ENCODE measurements around the gene NKX1-2. TPM values are rescaled to one million over a fixed set of nuclear protein-coding genes. Genes with fewer than 3 reads are reported as not detected.
"Not testable (repeated sequence)": the region's sequence is repeated elsewhere in the genome, so short reads cannot be mapped to it uniquely, and the experiment has no call there.

NKX1-2 gene
- total RNA-seq, 2 experiments from 2014 or later = not detected

- CTCF ChIA-PET (ENCODE audit: unreplicated experiment) = no interaction called here
Observed at GRCh38 chr10:124448696-124449169, 1.1 kb downstream of the NKX1-2 start.

GRCh38 chr10:124447751-124448466, 1.9 kb downstream of the NKX1-2 start:
- Histone ChIP-seq H3K36me3 (ENCODE audit: insufficient read depth, low read length) (no peaks in the 10 kb centered on the region), H3K9me3 (ENCODE audit: low read length) (no peaks in the 10 kb centered on the region), H3K4me3 (ENCODE audit: low read depth, low read length, poor library complexity, severe bottlenecking) (no peak overlapping the region), H3K27ac (ENCODE audit: low read depth, low read length, poor library complexity, severe bottlenecking) (no peak overlapping the region), H3K4me2 (ENCODE audit: low read length) (no peak overlapping the region), H3K9me2 (ENCODE audit: insufficient read depth, low read length) (no peaks in the 10 kb centered on the region), H3K4me1 (ENCODE audit: insufficient read depth, low read length, poor library complexity, severe bottlenecking) (no peaks in the 10 kb centered on the region), H4K20me1 (ENCODE audit: insufficient read depth, low read length) (no peaks in the 10 kb centered on the region), H3K79me2 (ENCODE audit: insufficient read depth, low read depth, low read length) (no peaks in the 10 kb centered on the region), H2AFZ (ENCODE audit: low read length) (no peak overlapping the region)
- no peak for DNase-seq (ENCODE audit: low spot score)
- ChIA-PET CTCF (ENCODE audit: unreplicated experiment) (no interaction called here), POLR2A (no interaction called here)
- no peak for TF ChIP-seq EZH2phosphoT487 (IDR thresholded peaks at IDR 0.05; ENCODE audit: borderline replicate concordance, low read depth, low read length)
- TF ChIP-seq CTCF (conservative IDR thresholded peaks at IDR 0.05; ENCODE audit: low read length) = no peak
- intact Hi-C loops (cut with micrococcal nuclease; ENCODE audit: unreplicated experiment) = no loop called here
- no TSS peak for BruUV-seq (replicated peaks)

More at GRCh38 chr10:124448696-124449169, 1.1 kb downstream of the NKX1-2 start:
- Histone ChIP-seq H3K4me3 (ENCODE audit: low read depth, low read length, poor library complexity, severe bottlenecking) (no peak overlapping the region), H3K4me2 (ENCODE audit: low read length) (no peak overlapping the region), H3K27ac (ENCODE audit: low read depth, low read length, poor library complexity, severe bottlenecking) (no peak overlapping the region), H3K9me2 (ENCODE audit: insufficient read depth, low read length) (no peaks in the 10 kb centered on the region), H2AFZ (ENCODE audit: low read length) (no peak overlapping the region), H3K36me3 (ENCODE audit: insufficient read depth, low read length) (no peaks in the 10 kb centered on the region), H3K4me1 (ENCODE audit: insufficient read depth, low read length, poor library complexity, severe bottlenecking) (no peaks in the 10 kb centered on the region), H3K79me2 (ENCODE audit: insufficient read depth, low read depth, low read length) (no peaks in the 10 kb centered on the region), H4K20me1 (ENCODE audit: insufficient read depth, low read length) (no peaks in the 10 kb centered on the region), H3K9me3 (ENCODE audit: low read length) (no peaks in the 10 kb centered on the region)
- no TSS peak for BruUV-seq (replicated peaks)
- intact Hi-C loops (cut with micrococcal nuclease; ENCODE audit: unreplicated experiment) = no loop called here
- POLR2A ChIA-PET = no interaction called here
- TF ChIP-seq EZH2phosphoT487 (IDR thresholded peaks at IDR 0.05; ENCODE audit: borderline replicate concordance, low read depth, low read length) = no peak
- DNase-seq (ENCODE audit: low spot score) = no peak

- TF ChIP-seq EZH2phosphoT487 (IDR thresholded peaks at IDR 0.05; ENCODE audit: borderline replicate concordance, low read depth, low read length) (no peak), CTCF (conservative IDR thresholded peaks at IDR 0.05; ENCODE audit: low read length) (no peak)
- ChIA-PET POLR2A (no interaction called here), CTCF (ENCODE audit: unreplicated experiment) (no interaction called here)
- Histone ChIP-seq H3K4me3 (ENCODE audit: low read depth, low read length, poor library complexity, severe bottlenecking) (no peak overlapping the region), H3K9me3 (ENCODE audit: low read length) (no peaks in the 10 kb centered on the region), H3K9me2 (ENCODE audit: insufficient read depth, low read length) (no peaks in the 10 kb centered on the region), H4K20me1 (ENCODE audit: insufficient read depth, low read length) (no peaks in the 10 kb centered on the region), H3K36me3 (ENCODE audit: insufficient read depth, low read length) (no peaks in the 10 kb centered on the region), H3K4me2 (ENCODE audit: low read length) (no peak overlapping the region), H3K27ac (ENCODE audit: low read depth, low read length, poor library complexity, severe bottlenecking) (no peak overlapping the region), H3K79me2 (ENCODE audit: insufficient read depth, low read depth, low read length) (no peaks in the 10 kb centered on the region), H2AFZ (ENCODE audit: low read length) (no peak overlapping the region), H3K4me1 (ENCODE audit: insufficient read depth, low read length, poor library complexity, severe bottlenecking) (no peaks in the 10 kb centered on the region)
- intact Hi-C loops (cut with micrococcal nuclease; ENCODE audit: unreplicated experiment) = no loop called here
- BruUV-seq (replicated peaks) = no TSS peak
- DNase-seq (ENCODE audit: low spot score) = no peak
Observed at GRCh38 chr10:124446830-124447750, 2.7 kb downstream of the NKX1-2 start.

GRCh38 chr10:124441694-124442093, 8.1 kb downstream of the NKX1-2 start:
- POLR2A ChIA-PET = interaction anchor here (0.6 kb wide), 1 partner anchor 11 kb away, joined by 5 read pairs; no protein-coding TSS in a partner anchor
- H3K9me3 ChIP-seq (ENCODE audit: low read length); intact Hi-C loops (cut with micrococcal nuclease; ENCODE audit: unreplicated experiment); H3K27ac ChIP-seq (ENCODE audit: low read depth, low read length, poor library complexity, severe bottlenecking); CTCF ChIA-PET (ENCODE audit: unreplicated experiment); H3K4me3 ChIP-seq (ENCODE audit: low read depth, low read length, poor library complexity, severe bottlenecking); H4K20me1 ChIP-seq (ENCODE audit: insufficient read depth, low read length); H3K36me3 ChIP-seq (ENCODE audit: insufficient read depth, low read length); DNase-seq (ENCODE audit: low spot score); H3K9me2 ChIP-seq (ENCODE audit: insufficient read depth, low read length); BruUV-seq (replicated peaks); H3K79me2 ChIP-seq (ENCODE audit: insufficient read depth, low read depth, low read length); H3K4me2 ChIP-seq (ENCODE audit: low read length); H2AFZ ChIP-seq (ENCODE audit: low read length); H3K4me1 ChIP-seq (ENCODE audit: insufficient read depth, low read length, poor library complexity, severe bottlenecking): not testable (repeated sequence)

Measured in OCI-LY7 (cell line).